ENCODE results near the gene NKAIN2.

DNA sequence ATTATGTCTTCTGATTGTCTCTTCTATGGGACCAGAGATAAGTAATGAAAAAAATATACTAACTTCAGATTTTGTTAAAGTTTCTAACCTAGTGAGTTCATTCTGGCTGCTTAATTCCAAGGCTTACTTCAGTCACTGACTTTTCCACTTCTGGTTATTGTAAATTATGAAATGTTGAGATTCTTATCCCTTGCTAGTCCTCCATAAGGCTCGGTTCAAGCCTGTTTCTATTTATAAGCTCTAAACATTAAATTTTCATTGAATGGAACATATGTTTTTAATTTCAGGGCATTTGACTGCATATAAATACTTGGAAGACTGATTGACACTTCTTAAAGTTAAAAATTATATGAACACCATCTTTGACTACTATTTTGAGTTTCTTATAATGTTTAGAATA is 23.6 kb upstream of the NKAIN2 start:
- TF ChIP-seq CTCF (optimal IDR thresholded peaks at IDR 0.05 in 1 of 3, IDR thresholded peaks at IDR 0.05 in 1 of 3, conservative IDR thresholded peaks at IDR 0.05 in 1 of 3; ENCODE audit: extremely low read depth in 1 of 3, insufficient read depth in 2 of 3, low read length in 3 of 3) (no peak), EZH2 (IDR thresholded peaks at IDR 0.05; ENCODE audit: low read length) (no peak)
